Ascending aorta (tissue), 2 donors: ENCODE data around the gene CADM3. TPM values are rescaled to one million over a fixed set of nuclear protein-coding genes. Genes with fewer than 3 reads are reported as not detected.

Source experiments
- DNase-seq, 2 donors: peaks; one replicate each; pipeline ENCODE4 v3.0.0-alpha.2; 2019; ENCODE audit warnings: low spot score in 2 of 2
- H3K27ac ChIP-seq, 2 donors: fragments of 200-600 bp; sonication (generic); one replicate each; pipeline ENCODE4 v1.5.1; 2016 to 2017; ENCODE audit warnings: mild to moderate bottlenecking in 1 of 2
- H3K27me3 ChIP-seq: fragments of 200-600 bp; sonication (generic); one replicate; pipeline ENCODE4 v1.5.1; 2017
- H3K36me3 ChIP-seq, 2 donors: fragments of 200-600 bp; sonication (generic); one replicate each; pipeline ENCODE4 v1.5.1; 2016
- H3K4me1 ChIP-seq, 2 donors: fragments of 200-600 bp; sonication (generic); one replicate each; pipeline ENCODE4 v1.5.1; 2016 to 2017; ENCODE audit warnings: mild to moderate bottlenecking in 1 of 2
- H3K4me3 ChIP-seq, 2 donors: fragments of 200-600 bp; sonication (generic); one replicate each; pipeline ENCODE4 v1.5.1; 2016 to 2017; ENCODE audit warnings: mild to moderate bottlenecking in 1 of 2
- H3K9me3 ChIP-seq, 2 donors: fragments of 200-600 bp; sonication (generic); one replicate each; pipeline ENCODE4 v1.5.1; 2016
- CTCF ChIP-seq, 3 experiments: fragments of 200-600 bp in 2 of 3; fragments of 450-650 bp in 1 of 3; sonication (generic) in 2 of 3; IDR thresholded peaks; one replicate each; pipeline ENCODE4 v1.5.1; 2016 to 2019; ENCODE audit warnings: antibody characterized with exemption in 3 of 3, mild to moderate bottlenecking in 1 of 3, moderate library complexity in 1 of 3
- intact Hi-C: fragments of 100-400 bp; cut with DNase I; formaldehyde crosslinking; loops from one replicate; pipeline ENCODE4 v1.15.1; 2023
- total RNA-seq: library from RNA; depleted of rRNA; stranded (reverse); fragments of >200 nt; gene quantifications from one replicate; pipeline ENCODE4 v1.1.0, GENCODE V29; 2016

CADM3 gene
- total RNA-seq, 1 donor from 2014 or later, result 7.0 TPM

GRCh38 chr1:159152031-159152430 is 19.4 kb upstream of the CADM3 start:
- intact Hi-C loops, result no loop called here
- no peak for DNase-seq
- TF ChIP-seq CTCF (IDR thresholded peaks at IDR 0.05), result no peak
- no peaks in the 10 kb centered on the region for H3K36me3 ChIP-seq
- no peak overlapping the region for H3K27ac ChIP-seq
- no peaks in the 10 kb centered on the region for H3K9me3 ChIP-seq
- no peaks in the 10 kb centered on the region for H3K4me1 ChIP-seq
- no peak overlapping the region for H3K4me3 ChIP-seq
- H3K27me3 ChIP-seq, result no peaks in the 10 kb centered on the region

- no peak overlapping the region for H3K4me3 ChIP-seq
- DNase-seq, result peak in 1 of 2 donors; percentile 76
- H3K36me3 ChIP-seq, result no peaks in the 10 kb centered on the region
- TF ChIP-seq CTCF (IDR thresholded peaks at IDR 0.05), result peak; percentile 88 to 92 (median 90)
- H3K27me3 ChIP-seq, result no peaks in the 10 kb centered on the region
- intact Hi-C loops, result loop anchor here (1.0 to 10.0 kb wide), 4 partner anchors 36 to 854 kb away; no protein-coding TSS in a partner anchor
- peak overlapping the region in 1 of 2 donors; percentile 42 for H3K27ac ChIP-seq
- H3K9me3 ChIP-seq, result no peaks in the 10 kb centered on the region
- peaks cover 0 to 3% of the 10 kb centered on the region in 2 donors for H3K4me1 ChIP-seq
Measured at GRCh38 chr1:159161001-159161718, 10.3 kb upstream of the CADM3 start.

GRCh38 chr1:159161719-159162026 is 9.7 kb upstream of the CADM3 start:
- H3K4me1 ChIP-seq, result peaks cover 0 to 3% of the 10 kb centered on the region in 2 donors
- no peaks in the 10 kb centered on the region for H3K27me3 ChIP-seq
- H3K36me3 ChIP-seq, result no peaks in the 10 kb centered on the region
- no peak for DNase-seq
- H3K27ac ChIP-seq, result peak overlapping the region in 1 of 2 donors; percentile 42
- no peak for TF ChIP-seq CTCF (IDR thresholded peaks at IDR 0.05)
- no peaks in the 10 kb centered on the region for H3K9me3 ChIP-seq
- no peak overlapping the region for H3K4me3 ChIP-seq
- intact Hi-C loops, result loop anchor here (1.0 to 10.0 kb wide), 4 partner anchors 36 to 853 kb away; no protein-coding TSS in a partner anchor

- Histone ChIP-seq H3K27ac (no peak overlapping the region), H3K36me3 (no peaks in the 10 kb centered on the region), H3K9me3 (no peaks in the 10 kb centered on the region), H3K4me3 (no peak overlapping the region), H3K27me3 (no peaks in the 10 kb centered on the region), H3K4me1 (peaks cover 0 to 3% of the 10 kb centered on the region in 2 donors)
- no peak for DNase-seq
- intact Hi-C loops, result loop anchor here (5.0 to 10.0 kb wide), 3 partner anchors 35 to 852 kb away; no protein-coding TSS in a partner anchor
- TF ChIP-seq CTCF (IDR thresholded peaks at IDR 0.05), result no peak
Measured at GRCh38 chr1:159162516-159163265, 8.7 kb upstream of the CADM3 start.

GRCh38 chr1:159163614-159164228 is 7.7 kb upstream of the CADM3 start:
- no peak for DNase-seq
- H3K4me3 ChIP-seq, result no peak overlapping the region
- intact Hi-C loops, result loop anchor here (5.0 to 10.0 kb wide), 3 partner anchors 34 to 851 kb away; no protein-coding TSS in a partner anchor
- H3K4me1 ChIP-seq, result peaks cover 0 to 3% of the 10 kb centered on the region in 2 donors
- no peak for TF ChIP-seq CTCF (IDR thresholded peaks at IDR 0.05)
- H3K27me3 ChIP-seq, result no peaks in the 10 kb centered on the region
- H3K9me3 ChIP-seq, result no peaks in the 10 kb centered on the region
- no peaks in the 10 kb centered on the region for H3K36me3 ChIP-seq
- no peak overlapping the region for H3K27ac ChIP-seq
